KBM-7 (cell line): ENCODE measurements around the gene SERPING1.
A peak's percentile ranks its signal among the peaks of the same experiment; 100 is the strongest.

ENCODE experiments used
- DNase-seq: peaks from one replicate; pipeline ENCODE4 v3.0.0-alpha.2; 2015
- in situ Hi-C: fragments of 300-500 bp; cut with MboI; formaldehyde crosslinking; loops from 2 replicates; pipeline ENCODE4 v1.14.3; 2020; ENCODE audit warnings: low sequenced_read_pairs, low pct_unique_long_range_greater_than_20kb, mixed read lengths

SERPING1 gene

DNA sequence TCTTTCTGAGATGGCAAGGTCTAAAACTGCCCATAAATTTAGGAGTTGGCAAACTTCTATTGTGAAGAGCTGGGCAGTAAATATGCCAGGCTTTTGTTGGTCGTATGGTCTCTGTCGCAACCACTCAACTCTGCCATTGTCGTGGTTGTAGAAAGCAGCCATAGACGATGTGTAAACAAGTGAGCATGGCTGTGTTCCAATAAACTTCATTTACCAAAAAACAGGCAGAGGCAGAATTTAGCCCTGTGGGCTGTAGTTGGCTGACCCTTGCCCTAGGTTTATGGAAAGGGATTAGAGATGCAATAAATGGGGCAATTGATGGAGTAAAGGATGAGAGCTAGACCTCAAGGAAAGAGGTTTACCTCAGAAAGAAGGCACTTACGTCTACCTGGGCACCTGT is 34.6 kb downstream of the SERPING1 start:
- in situ Hi-C loops, result no loop called here
- DNase-seq, result no peak

DNA sequence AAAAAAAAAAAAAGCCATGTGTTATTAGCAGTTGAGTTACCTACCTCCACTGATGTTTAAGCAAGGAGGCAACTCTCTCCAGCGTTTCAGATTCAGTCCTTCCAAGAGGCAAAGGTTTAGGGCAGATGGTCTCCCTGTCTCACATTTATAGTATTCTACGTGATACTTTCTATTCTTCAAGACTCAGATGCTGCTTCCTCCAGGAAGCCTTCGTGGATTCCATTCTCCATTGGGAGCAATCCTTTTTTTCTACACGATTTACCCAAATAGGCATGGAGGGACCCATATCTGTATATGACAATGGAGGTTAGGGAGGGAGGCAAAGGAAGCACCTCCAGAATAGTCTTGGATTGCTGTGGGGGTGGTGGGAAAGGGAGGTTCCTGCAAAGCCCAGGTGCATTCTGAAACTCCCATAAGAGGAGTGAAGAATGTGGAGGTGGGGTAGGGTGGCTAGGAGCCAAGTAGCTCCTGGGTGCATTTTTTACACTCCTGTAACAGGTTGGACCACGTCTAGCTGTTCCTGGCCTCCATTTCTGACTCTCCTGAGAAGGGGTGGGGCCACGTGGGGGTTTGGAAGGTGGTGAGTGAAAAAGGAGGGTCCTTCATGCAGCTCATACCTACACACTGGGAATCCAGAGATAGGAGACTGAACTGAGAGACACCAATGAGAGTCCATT is 36.0 kb downstream of the SERPING1 start:
- in situ Hi-C loops, result no loop called here
- DNase-seq, result no peak

DNA sequence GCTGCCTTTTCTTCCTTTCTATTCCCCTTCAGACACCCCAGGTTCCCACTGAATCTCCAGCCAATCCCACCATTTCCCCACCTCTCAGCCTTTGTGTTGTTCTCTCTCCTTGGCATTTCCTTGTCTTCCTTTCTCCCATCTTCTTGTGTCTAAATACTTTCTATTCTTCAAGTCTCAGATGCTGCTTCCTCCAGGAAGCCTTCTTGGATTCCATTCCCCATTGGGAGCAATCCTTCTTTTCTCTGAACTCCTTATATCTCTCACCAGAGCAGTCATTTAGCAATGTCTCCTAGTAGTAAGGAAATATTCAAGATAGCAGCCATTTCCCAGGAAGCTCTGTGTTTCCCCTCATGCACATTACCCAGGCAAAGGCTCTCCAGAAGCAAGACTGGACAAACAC is 36.8 kb downstream of the SERPING1 start:
- DNase-seq, result no peak
- in situ Hi-C loops, result no loop called here

DNA sequence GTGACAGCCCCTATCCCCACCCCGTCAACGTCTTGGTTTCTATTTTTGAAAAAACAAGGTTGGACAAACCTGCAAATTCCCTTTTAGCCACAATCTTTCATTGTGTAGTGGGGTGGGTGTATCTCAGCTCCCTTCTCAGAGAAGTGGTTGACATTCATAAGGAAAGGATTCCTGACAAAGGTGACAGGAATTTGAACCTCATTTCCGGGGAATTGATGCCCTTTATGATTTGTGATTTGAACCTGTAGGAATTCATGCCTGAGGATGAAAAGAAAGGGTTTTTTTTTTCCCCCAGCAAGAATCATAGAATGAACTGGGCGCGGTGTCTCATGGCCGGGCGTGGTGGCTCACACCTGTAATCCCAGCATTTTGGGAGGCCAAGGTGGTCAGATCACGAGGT is 37.8 kb downstream of the SERPING1 start:
- no peak for DNase-seq
- in situ Hi-C loops, result no loop called here

DNA sequence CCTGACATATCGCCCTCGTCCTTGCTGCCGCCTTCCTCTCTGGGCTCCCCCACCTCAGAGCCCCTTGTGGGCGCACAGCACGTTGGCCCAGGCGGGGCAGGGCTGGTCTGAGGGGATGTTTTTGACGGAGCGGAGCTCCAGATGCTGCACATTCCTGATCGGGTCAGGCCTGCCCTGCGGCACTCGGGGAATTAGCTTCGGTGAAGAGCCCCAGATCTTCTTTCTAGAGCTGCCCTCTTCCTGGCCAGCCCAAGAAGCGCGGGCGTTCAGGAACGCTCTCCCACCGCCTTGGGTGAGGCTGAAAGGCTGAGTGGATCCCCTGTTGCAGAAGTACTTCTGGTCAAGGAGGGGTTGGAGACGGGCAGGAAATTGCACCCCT is 40.1 kb downstream of the SERPING1 start:
- DNase-seq, result no peak
- in situ Hi-C loops, result no loop called here

DNA sequence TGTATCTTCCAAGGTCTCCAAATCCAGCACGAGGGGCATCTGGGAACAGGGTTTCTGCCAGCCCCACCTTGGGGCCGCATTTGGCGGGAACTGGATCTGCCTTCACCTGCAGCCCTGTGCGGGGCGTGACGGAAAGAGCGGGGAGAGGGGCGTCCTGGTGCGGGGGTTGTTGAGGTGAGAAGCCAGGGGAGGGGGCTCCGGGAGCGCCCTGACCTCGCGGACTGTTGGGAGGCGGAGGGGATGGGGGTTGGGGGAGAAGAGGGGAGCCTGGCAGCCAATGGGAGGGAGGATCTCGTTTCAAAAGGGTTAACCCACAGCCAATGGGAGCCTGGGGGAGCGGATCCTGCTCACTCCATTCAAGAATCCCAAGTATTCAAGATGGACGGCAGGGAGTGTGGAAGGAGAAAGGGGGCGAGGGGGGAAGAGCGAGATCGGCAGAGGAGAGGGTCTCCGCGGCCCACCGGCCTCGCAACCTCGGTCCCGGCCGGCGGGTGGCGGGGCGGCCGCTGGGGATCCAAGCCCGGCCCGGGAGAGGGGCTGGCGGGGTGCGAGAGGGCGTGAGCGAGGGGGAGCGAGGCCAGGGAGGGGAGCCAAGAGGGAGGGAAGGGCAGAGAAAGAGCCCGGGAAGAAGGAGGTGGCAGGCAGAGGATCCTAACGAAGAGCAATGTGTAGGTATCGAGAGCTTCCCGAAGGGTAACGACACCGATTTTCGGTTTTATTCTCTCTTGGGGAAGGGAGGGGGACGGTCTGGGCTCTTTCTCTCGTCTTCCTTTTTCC is 40.7 kb downstream of the SERPING1 start:
- in situ Hi-C loops, result no loop called here
- peak; percentile 80 for DNase-seq

DNA sequence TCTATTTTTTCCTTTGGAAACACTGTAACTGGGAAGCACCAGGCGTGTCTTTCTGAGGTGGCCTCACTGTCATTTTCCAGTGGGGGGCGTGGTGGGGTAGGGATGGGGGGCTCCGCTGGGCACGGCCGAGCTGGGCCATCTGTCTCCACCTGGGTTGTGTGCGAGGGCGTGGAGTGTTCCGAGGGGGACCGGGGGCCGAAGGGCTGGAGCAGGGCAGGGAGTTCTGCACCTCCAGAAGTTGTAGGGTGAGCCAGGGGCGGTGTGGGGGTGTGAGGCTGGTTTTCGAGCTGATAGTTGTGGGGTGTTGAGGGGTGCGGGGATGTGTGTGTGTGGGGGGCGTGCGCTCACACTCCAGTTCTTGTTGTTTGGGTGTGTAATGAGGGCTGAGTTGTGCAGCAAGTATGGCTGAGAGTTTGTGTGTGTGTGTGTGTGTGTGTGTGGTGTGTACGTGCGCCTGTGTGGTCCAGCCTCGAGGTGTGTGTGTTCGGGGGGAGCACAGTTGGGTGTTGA is 41.4 kb downstream of the SERPING1 start:
- in situ Hi-C loops, result no loop called here
- DNase-seq, result no peak

DNA sequence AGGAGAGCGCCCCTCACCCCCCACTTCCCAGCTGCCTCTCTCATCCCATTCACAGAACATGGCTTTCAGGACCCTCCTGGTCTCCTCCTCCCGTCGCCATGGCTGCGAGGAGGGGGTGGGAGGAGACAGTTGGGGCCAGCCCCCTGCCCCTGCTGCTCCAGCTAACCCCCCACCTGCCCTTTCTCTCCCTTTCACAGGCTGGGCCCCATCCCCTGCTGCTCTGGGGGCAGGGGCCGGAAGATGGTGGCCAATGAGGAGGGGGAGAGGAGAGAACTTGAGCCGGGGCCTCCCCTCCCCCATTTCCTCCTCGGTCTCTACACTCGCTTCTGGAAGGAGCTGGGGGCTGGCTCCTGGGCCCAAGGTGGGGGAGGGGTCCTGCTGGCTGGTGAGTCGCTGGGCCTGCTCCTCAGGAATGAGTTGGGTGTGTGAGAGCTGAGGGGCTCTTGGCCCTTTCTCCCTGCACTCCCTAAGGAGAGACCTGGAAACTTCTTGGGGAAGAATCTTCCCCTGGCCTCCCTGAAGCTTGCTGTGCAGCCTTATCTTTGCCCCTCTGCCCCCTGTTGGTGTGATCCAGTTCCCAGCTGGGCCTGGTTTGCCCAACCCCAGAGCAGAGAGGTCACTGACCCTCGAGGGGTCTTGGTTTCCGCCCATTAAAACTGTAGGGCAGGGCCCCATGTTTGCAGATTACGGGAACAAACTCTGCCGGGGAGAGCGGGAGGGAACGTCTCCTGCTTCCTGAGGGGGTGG is 42.0 kb downstream of the SERPING1 start:
- DNase-seq, result peak; percentile 98
- in situ Hi-C loops, result loop anchor here (5.0 to 10.0 kb wide), 2 partner anchors 72 to 145 kb away; partner anchors contain the start of gene UBE2L6

DNA sequence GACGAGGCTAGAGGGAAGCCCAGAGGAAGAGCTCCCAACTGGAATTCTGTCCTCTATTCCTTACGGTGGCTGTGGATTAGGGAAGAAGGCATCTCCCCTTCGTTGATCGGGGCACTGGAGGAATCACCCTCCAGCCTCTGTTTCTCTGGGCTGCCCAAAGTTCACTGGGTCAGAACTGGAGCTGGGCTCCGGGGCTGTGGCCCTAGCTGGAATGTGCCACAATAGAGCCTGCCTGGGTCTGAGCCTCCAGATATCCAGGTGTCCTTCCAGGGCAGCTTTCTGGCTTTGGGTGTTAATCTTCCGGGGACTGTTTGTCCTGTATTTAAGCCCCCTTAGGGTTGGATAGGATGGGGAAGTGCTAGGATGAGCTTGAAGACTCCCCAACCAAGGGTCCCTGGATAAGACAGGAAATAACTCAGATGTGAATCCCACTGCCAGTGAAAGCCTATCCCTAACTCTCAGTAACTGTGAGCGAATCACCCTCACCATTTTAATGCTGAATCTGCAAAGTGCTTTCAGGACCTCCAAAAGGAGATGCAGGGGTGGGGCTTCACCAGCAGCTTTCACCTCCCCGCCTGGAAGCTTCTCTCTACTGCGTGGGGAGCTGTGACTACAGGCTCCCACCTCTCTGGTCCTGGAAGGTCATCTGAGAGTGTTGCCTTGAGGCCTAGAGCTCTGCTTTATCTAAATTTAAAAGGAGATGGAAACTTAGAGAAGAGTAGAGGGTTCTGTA is 42.7 kb downstream of the SERPING1 start:
- in situ Hi-C loops, result loop anchor here (5.0 to 10.0 kb wide), 2 partner anchors 73 to 145 kb away; partner anchors contain the start of gene UBE2L6
- DNase-seq, result no peak

DNA sequence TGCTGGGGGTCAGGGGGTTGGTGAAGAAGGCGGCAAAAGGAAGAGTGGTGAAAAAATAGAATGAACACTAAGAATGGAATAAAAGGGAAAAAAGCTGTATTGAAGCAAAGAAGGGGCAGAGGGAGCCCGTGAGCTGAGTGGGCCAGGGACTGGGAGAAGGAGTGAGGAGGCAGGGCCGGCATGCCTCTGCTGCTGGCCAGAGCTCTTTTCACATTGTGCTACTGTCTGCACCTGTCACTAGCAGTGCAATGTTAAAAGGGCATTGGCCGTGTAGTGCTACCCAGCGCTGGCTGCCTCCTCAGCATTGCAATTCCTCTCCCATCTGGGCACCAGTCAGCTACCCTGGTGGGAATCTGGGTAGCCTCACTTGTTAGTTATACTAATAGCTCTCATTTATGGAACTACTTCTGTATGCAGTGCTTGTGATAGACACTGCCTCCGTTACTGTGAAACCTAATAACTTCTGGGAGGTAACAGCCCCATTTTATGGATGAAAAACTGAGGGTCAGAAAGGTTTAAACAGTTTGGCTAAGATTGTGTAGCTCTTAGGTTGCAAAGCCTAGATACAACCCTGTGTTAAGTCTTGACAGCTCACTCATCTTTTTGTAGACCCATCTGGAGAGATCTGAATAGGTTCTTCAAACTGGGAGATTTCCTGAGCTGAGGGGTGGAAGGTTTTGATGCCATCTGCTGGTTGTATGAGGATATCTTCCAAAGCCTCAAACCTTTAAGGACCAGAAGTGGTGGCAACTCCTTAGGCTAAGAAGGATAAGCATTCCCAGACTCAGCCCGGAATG is 43.7 kb downstream of the SERPING1 start:
- DNase-seq, result peak; percentile 78
- in situ Hi-C loops, result loop anchor here (5.0 to 10.0 kb wide), 2 partner anchors 74 to 146 kb away; partner anchors contain the start of gene UBE2L6

DNA sequence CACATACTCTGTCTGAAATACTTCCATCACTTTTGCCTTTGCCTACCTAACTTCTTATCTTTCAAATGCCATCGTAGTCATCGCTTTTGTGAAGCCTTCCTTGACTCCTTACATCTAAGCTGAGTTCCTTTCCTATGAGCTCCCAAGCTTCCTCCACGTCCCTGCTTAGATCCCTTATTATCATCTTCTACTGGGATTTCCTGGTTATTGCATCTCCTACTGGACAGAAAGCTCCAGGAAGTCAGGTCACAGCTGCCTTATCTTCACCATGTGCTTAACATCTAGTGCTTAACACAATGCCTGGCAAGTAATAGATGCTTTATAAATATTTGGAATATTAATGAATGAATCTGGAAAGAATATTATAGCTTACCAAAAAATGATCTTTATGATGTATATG is 46.3 kb downstream of the SERPING1 start:
- in situ Hi-C loops, result loop anchor here (5.0 to 10.0 kb wide), 2 partner anchors 77 to 149 kb away; partner anchors contain the start of gene UBE2L6
- DNase-seq, result no peak

DNA sequence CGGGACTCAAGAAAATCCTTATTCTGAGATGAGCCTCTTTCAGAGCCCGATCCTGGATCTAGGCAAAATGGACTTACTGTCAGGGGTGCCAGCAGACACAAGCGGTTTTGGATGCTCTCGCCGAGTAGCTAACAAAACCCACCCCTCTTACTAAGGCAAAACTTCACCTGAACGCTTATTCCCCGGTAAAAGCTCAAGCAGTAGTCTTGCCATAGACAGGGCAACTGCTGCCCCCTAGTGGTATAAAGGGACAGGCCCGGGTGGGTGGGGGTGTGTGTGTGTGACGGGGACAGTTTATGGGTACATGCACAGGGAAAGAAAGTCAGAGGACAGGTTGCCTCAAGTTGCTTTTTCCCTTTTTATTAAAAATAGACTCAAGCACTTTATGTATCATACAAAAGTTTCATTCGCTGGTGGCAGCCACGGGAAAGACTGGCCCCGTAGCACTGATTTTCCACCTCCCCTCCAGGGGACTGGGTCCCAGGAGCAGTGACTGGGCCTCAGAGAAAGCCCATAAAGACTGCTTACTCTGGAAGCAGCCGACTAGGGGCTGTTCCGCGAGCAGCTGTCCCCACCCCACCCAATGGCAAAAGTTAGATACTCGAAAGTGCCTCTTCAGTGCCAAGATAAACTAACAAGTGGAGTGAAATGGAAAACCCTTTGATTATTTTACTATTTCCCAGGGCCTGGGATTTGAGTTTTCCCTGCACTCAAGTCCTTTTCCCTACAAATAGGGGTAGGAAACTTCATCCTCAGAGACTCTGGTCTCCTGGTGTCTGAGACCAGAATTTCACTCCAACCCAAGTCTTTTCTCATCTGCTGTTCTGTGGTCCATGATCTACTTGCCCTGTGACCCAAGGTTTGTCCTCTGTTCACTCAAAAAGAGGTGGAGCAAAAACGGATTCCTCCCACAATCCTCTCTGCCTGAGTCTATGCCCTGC is 47.5 kb downstream of the SERPING1 start:
- in situ Hi-C loops, result loop anchor here (5.0 to 10.0 kb wide), 2 partner anchors 78 to 150 kb away; partner anchors contain the start of gene UBE2L6
- DNase-seq, result peak; percentile 78

DNA sequence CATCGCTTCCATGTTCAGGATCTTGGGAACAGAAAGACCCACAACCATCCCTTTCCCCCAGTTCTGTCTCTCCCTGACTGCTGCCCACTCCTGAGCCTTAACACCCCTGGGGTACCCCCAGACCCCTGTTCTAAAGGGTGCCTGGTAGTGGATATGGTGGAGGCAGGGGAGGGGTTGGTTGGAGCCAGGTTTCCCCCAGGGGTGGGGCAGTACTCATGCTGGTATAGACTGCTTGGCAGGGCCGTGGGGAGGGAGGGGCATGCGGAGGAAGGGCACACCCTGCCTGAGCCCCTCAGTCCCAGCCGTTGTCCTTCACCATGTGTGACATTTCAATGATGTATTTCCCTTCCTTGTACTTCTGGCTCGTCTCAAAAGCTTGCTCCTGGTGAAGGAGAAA is 48.2 kb downstream of the SERPING1 start:
- in situ Hi-C loops, result loop anchor here (10.0 kb wide), 1 partner anchor 151 kb away; no protein-coding TSS in a partner anchor
- no peak for DNase-seq

DNA sequence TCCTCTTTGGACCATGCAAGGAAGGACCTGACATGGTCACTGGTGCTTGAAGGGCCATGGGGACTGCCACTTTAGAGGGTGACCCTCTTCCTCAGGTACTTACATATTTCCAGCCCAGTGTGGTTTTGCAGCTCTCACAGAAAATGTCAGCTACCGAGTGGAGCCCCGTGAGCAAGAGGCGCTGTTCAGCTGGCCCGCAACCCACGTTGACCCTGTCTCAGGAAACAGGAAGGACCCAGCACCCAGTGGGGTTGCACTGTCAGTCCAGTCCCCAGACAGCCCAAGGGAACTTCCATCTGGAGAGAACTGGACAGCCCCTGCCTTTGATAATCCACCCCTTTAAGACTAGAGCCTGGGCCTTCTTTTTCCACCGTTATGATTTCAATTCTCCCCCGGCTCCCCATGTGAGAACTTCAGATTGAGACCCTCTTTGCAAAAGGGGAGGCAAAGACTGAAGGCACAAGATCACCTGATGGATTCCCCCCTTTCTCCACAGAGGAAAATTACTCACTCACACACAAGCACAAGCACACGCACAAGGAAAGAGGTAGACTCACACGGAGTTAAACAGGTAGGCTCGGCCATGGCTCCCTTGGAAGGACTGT is 48.8 kb downstream of the SERPING1 start:
- in situ Hi-C loops, result loop anchor here (10.0 kb wide), 1 partner anchor 151 kb away; no protein-coding TSS in a partner anchor
- no peak for DNase-seq

DNA sequence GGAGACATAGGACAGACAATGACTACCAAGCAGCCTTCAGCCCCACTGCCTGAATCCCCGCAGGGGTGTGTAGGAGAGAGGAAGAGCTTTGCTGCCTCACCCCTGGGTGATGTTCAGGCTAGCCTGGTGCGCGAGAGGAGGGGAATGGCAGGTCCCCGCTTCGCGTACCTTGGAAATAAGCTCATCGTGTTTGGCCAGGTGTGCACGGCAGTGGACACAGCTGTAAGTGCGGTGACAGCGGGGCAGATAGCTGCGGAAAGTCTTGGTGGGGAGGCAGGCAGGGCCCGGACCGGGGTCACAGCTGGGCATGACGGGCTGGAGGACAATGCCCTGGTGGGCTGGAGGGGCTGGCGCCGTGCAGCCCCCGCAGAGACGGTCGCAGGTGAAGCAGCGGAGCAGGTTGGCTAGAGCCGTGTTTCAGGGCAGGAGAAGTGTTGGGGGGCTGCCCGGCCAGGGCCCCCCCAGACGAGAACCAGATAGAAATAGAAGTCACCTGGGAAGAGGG is 49.4 kb downstream of the SERPING1 start:
- DNase-seq, result no peak
- in situ Hi-C loops, result loop anchor here (10.0 kb wide), 1 partner anchor 152 kb away; no protein-coding TSS in a partner anchor

DNA sequence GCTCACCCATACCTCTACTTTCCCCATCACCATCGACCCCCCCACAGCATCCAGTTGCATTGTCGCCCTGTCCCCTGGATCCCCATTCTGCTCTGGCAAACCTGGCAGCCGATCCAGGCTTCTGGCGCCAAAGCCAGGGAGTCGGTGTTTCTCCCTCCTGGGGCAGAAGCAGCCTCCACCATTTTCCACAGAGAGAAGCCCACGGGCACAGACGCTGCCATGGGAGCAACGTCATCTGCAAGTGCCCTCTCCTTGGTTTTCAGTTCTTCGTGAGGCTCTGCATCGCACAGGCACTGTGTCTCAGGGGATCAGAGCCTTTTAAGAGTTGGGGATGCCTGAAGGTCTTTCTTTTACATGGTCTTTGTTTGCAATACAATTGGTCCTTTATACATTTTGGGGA is 49.9 kb downstream of the SERPING1 start:
- no peak for DNase-seq
- in situ Hi-C loops, result loop anchor here (10.0 kb wide), 1 partner anchor 153 kb away; no protein-coding TSS in a partner anchor
